DMS114 treated with DMSO at 0.1 percent for 48 hours (cell line): ENCODE results near the gene BRD8.
"Not testable (repeated sequence)": the region's sequence is repeated elsewhere in the genome, so short reads cannot be mapped to it uniquely, and the experiment has no call there.

Experiments used
- DNase-seq: peaks from one replicate; lab custom pipeline; 2025; ENCODE audit not compliant: unreplicated experiment; lab: John Stamatoyannopoulos, UW

The BRD8 gene, protein sequence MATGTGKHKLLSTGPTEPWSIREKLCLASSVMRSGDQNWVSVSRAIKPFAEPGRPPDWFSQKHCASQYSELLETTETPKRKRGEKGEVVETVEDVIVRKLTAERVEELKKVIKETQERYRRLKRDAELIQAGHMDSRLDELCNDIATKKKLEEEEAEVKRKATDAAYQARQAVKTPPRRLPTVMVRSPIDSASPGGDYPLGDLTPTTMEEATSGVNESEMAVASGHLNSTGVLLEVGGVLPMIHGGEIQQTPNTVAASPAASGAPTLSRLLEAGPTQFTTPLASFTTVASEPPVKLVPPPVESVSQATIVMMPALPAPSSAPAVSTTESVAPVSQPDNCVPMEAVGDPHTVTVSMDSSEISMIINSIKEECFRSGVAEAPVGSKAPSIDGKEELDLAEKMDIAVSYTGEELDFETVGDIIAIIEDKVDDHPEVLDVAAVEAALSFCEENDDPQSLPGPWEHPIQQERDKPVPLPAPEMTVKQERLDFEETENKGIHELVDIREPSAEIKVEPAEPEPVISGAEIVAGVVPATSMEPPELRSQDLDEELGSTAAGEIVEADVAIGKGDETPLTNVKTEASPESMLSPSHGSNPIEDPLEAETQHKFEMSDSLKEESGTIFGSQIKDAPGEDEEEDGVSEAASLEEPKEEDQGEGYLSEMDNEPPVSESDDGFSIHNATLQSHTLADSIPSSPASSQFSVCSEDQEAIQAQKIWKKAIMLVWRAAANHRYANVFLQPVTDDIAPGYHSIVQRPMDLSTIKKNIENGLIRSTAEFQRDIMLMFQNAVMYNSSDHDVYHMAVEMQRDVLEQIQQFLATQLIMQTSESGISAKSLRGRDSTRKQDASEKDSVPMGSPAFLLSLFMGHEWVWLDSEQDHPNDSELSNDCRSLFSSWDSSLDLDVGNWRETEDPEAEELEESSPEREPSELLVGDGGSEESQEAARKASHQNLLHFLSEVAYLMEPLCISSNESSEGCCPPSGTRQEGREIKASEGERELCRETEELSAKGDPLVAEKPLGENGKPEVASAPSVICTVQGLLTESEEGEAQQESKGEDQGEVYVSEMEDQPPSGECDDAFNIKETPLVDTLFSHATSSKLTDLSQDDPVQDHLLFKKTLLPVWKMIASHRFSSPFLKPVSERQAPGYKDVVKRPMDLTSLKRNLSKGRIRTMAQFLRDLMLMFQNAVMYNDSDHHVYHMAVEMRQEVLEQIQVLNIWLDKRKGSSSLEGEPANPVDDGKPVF

DNA sequence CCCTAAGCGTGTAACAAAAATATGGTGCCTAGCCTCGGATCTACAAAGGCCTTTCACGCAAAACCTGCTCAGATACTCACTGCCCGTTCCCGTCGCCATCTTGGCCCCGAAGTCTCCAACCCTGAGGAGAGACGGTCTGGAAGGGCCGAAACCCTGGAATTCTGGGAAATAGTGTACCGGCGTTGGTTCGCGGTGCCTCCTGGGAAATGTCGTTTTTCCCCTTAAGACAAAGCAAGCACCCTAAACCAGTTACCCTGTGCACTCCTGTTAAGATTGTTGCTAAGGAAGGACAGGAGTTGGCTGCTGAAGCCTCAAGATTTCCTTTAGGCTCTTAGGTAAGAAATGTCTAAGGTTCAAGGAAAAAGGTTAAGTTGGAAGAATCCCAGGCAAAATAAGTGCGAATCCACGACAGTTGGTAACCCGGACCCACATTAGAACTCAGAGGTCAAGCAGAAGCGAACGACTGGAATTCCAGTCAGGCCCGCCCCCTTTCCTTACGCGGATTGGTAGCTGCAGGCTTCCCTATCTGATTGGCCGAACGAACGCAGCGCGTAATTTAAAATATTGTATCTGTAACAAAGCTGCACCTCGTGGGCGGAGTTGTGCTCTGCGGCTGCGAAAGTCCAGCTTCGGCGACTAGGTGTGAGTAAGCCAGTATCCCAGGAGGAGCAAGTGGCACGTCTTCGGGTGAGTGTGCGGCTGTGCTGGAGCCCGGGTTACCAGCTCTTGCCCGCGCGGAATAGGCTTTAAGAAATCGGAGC, at the start of gene BRD8, which contains the start of gene KIF20A:
Gene BRD8 (minus strand): TSS at position 115 of the 761 bp plus-strand sequence. CDS start 16 bp downstream, at position 99.
Gene KIF20A (plus strand): TSS at position 597 of the 761 bp plus-strand sequence. CDS start 569 bp downstream, outside the sequence.
- peak; percentile 99 for DNase-seq

DNA sequence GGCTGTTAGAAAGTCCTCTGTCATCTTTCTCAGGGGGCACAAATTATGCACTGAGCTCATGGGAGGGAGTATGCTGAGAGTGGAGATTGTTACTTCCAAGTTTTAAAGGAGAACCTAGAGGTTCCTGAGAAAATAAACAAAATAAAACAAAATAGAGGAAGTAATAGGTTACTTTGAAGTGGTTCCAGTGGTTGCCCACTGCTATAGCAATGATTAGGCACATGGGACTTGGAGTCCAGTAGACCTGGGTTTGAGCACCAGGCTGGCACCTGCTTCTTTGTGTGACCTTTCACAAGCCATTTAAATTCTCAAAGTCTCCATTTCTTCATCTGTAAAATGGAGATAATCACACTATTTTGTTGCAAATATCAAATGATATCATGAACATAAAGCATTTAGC, 48.5 kb upstream of the BRD8 start:
- DNase-seq: no peak

DNA sequence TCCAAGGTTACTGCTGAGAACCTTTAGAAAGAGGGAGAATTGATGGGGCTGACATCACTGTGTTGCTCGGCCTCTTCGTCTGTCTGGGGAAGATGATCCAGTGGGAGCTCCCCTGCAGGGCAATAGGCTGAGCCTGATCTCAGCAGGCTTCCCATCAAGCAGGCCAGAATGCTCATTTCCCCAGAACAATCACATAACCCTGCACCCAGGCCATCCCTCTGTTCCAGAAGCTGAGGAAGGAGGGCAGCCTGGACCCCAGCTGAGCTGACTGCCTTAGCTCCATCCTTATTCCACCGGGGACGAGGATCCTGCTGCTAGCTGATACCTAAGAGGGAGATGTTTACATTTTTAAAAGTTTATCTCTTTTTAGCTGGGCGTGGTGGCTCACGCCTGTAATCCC, 46.3 kb upstream of the BRD8 start:
- DNase-seq: no peak

DNA sequence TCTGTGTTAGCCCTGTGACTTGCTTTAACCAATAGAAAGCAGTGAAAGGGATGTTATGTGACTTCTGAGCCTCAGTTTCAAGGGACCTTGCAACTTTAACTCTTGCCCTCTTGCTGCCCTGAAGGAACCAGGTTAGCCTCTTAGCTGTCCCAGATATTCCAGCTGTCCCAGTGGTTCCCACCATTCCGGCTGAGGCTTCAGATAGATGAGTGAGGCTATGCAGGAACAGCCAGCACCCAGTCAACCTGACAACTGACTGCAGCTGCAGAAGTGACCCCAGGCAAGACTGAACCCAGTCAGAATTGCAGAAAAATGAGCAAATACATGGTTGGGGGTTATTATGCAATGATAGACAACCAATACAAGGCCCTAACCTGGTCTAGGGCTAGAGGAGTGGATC, 45.1 kb upstream of the BRD8 start:
- DNase-seq: no peak

DNA sequence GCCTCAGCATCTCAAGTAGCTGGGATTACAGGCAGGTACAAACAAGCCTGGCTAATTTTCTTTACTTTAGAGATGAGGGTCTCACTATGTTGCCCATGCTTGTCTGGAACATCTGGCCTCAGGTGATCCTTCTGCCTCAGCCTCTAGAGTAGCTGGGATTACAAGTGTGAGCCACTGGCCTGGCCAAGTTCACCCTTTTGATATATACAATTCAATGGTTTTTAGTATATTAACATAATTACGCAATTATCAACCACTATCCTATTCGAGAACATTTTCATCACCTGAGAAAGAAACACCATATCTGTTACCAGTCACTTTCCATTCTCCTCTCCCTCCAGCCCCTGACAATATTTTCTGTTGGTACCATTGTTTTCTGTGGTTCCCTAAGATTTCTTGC, 38.4 kb upstream of the BRD8 start:
- DNase-seq: no peak

DNA sequence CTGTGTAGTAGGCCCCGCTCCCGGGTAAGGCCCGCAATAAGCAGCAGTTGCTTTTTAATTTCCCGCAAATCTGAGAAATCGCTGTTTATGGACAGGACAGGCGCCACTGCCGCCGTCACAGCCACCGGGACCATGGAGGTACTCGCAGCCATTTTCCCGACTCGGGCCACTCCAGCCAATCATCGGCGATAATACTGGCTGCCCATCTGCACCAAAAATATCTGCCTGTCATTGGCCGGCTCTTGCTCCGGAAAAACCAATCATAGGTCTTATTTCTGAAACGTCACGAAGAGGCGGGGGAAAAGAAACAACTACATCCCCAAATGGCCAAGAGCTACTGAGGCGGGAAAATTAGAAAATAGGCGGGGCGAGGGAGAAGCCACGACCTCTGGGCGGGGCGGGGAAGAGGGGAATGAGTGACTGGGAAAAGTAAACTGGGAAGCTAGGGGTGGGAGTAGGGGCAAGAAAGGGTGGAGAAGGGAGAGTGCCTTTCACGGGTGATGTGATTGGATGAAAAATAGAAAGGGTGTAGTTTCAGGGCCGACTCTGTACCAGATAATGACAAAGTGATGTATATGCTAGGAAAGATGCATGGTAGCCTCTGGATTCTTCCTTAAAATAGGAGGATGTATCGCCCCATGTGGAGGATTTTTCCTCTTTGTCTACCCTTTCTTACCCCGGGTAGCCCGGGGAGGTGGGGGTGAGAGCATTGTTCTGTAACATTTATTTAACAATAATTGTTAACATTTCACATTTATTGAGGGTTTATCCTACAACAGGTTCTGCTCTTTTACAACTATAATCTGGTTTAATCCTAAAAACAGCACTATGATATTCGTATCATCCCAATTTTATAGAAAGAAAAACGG, 35.0 kb upstream of the BRD8 start, which contains the start of gene CDC23:
Gene CDC23 (minus strand): TSS at position 163 of the 869 bp plus-strand sequence. CDS start 11 bp downstream, at position 152.
- peak; percentile 99 for DNase-seq

DNA sequence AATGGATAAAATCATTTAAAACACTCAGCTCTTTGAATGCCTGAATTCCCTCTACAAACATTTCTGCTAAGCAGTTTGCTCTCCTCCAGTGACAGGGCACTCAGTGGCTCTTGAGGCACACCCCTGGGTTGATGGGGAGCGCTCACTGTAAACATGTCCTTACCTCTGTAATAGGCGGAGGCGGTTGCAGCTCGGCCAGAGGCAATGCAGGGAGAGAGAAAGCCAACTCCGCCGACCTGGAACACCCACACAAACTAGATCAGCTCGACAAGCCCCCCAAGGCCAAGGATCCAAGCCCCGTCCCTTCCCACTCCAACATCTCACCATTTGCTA, 34.4 kb upstream of the BRD8 start:
- no peak for DNase-seq

DNA sequence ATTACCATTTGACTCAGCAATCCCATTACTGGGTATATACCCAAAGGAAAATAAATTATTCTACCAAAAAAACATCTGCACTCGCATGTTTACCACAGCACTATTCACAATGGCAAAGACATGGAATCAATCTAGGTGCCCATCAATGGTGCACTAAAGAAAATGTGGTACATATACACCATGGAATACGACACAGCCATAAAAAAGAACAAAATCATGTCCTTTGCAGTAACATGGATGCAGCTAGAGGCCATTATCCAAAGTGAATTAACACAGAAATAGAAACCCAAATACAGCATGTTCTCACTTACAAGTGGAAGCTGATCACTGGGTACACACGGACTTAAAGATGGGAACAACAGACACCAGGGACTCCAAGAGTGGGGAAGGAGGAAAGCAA, 32.6 kb upstream of the BRD8 start:
- no peak for DNase-seq

DNA sequence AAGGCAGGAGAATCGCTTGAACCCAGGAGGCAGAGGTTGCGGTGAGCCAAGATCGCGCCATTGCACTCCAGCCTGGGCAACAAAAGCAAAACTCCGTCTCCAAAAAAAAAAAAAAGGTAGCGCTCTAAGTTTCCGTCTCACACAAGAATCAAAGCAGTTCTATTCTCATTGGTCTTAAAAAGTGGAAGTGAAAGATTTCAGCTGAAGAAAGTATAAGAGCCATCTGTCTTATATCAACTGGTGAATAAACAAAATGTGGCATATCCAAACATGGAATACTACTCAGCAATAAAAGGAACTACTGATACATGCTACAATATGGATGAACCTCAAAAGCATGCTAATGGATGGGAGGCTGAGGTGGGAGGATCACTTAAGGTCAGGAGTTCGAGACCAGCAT, 15.4 kb upstream of the BRD8 start:
- not testable (repeated sequence) for DNase-seq

DNA sequence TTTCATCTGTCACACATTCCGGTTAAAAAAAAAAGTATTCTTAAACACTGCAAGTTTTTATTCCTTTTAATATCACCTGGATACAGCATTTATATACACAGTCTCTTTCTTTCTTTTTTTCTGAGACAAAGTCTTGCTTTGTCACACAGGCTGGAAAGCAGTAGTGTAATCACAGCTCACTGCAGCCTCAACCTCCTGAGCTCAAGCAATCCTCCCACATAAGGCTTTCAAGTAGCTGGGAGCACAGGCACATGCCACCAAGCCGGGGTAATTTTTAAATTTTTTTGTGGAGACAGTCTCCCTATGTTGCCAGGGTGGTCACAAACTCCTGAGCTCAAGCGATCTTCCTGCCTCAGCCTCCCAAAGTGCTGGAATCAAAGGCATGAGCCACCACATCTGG, 14.4 kb upstream of the BRD8 start:
- no peak for DNase-seq

DNA sequence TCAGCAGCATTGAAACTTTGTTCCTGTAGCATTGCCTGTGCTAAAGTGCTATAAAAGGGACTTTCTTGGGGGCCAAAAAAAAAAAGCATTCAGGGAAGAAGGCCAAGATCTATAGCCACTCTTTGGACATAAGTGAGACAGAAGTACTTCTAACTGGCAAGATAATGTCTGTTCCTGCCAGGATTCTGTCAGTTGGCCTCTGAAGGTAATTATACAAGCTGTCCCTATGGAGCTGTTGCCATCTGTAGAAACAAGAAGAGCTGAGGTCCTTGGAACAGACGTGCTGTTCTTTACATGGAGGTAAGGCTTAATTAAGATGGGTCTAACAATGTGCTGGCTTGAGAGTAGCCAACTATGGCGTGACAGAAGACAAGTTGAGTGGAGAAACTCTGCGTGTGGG, 10.2 kb upstream of the BRD8 start:
- DNase-seq: no peak

DNA sequence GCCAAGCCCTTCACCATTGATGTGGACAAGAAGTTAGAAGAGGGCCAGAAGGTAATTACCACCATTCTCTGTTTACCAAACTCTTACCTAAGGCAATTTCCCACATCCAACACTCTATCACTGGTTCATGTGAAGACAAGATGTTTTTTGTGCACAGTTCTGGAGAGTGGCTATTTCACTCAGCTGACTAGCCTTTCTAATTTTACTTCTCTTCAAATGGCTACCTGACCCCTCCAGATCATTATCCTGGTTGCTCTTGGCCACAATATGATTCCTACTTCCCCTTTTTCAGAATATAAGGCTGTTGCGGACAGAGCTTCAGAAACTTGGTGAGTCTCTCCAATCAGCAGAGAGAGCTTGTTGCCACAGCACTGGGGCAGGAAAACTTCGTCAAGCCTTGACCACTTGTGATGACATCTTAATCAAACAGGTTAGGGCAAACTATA, 7.6 kb upstream of the BRD8 start:
- DNase-seq: no peak

DNA sequence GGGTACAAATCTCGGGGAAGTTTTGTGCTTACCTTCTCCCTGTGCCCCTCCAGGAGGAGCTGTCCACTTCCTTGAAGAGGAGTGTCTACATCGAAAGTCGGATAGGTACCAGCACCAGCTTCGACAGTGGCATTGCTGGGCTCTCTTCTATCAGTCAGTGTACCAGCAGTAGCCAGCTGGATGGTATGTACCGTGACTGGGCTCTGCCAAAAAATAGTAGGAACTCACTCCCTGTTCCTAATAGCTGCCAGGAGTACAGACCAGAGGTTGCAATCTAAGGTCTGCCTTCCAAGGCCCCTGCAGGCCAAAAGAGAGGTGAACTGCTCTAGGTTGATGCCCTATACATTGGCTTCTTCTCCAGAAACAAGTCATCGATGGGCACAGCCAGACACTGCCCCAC, 4.4 kb upstream of the BRD8 start:
- no peak for DNase-seq

DNA sequence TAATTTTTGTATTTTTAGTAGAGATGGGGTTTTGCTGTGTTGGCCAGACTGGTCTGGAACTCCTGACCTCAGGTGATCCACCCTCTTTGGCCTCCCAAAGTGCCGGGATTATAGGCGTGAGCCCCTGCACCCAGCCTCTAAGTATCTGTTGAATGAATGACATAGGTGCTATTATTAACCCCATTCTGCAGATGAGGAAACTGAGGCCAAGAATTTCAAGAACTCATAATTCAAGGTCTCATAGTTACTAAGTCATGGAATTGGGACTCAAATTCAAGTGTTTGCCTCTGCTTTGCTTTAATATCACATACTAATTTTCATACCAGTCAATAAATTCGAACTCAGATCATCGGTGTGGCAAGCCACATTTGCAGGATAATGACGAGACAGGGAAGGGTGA, 2.4 kb upstream of the BRD8 start:
- DNase-seq: no peak

DNA sequence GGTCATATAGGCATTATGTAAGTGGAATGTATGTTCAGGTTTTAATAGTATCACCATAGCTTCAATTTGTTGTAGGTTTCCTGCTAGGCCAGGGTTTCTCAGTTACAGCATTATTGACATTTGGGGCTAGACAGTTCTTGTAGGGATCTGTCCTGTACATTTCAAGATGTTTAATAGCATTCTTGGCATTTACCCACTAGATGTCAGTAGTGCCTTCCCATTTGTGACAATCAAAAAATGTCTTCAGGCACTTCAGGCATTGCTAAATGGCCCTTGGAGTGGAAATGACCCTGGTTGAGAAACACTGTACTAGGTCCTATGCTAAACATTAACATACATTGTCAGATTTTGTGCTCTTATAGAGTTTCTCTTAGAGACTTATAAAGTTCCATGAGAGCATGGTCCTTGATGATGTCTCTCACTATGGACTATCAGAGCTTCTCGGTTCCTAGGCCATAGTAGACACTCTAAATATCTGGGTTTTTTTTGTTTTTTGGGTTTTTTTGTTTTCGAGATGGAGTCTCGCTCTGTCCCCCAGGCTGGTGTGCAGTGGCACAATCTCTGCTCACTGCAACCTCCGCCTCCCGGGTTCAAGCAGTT, 1.9 kb upstream of the BRD8 start:
- DNase-seq: peak; percentile 60

DNA sequence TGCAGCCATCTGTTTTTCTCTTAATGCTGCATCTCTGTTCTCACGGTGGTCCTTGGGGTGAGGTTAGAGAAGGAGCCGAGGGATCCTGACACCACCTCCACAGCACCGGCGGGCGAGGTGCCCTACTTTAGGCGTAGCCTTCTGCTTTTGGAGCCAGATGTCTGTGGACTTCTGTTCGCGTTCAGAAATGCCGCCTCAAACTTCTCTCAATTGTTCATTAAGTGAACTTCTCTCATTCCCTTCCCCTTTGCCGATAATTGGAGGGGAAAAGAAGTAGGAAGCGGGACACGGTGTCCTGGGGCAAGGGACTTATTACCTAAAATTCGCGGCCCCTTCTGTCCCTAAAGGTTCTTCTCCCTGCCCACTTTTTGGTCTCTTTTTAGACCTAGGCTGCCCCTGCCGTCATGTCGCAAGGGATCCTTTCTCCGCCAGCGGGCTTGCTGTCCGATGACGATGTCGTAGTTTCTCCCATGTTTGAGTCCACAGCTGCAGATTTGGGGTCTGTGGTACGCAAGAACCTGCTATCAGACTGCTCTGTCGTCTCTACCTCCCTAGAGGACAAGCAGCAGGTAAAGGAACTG, 937 bp upstream of the BRD8 start:
- DNase-seq: no peak

DNA sequence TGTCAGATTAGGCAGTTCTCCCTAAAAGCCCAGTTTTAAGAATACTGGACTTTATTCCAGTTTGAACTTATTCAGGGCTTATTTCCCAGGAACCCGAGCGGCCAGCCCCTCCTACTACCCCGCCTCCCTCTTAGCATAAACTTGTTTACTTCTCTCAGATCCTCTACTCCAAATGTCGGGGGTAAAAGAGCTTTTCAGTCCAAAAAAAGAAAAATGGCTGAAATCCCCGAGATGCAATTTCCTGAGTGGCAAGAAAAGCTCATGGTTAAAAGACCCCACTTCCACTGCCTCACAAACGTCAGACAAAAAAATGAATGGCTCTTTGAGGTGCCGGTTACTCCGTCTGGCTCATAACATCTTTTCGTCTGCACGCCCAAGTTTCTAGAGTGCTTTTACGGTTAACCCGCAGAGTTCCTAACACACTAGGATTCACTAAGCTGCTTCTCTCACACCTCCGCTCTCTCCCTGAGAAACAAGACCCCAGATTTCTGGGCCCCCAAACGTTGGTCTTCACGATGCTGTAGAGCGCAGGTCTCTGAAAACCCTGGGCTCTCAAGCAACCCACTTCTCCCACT, 402 bp downstream of the BRD8 start:
- DNase-seq: peak; percentile 48

DNA sequence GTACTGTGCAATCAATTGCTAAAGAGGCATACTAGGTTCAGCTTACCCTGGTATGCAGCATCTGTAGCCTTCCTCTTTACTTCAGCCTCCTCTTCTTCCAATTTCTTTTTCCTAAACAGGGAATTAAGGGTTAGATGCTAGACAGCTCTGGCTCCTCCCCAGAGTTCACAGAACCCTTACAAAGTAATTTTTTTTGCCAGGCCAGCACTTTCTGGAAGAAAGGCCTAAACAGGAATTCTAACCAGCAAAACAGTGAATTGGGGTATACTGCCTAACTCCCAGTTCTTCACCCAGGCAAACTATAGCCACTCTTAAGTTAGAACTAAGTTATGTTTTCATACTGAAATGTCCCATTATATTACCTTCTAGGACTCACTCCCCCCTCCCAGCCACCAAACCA, 8.1 kb downstream of the BRD8 start:
- DNase-seq: no peak
